GM12872 (cell line): Measurements from ENCODE around the gene TMEM135.

Experiments used
- CTCF ChIP-seq: IDR thresholded peaks from 3 replicates; pipeline ENCODE4 v1.5.1; 2011; ENCODE audit warnings: low read depth, mild to moderate bottlenecking, low read length, moderate library complexity; ENCODE audit not compliant: insufficient read depth

The TMEM135 gene

GRCh38 chr11:87136236-87136635 lies 98.5 kb downstream of the TMEM135 start:
- TF ChIP-seq CTCF: no peak

- TF ChIP-seq CTCF: no peak
These were observed 100.0 kb downstream of the TMEM135 start for GRCh38 chr11:87137711-87138110.

GRCh38 chr11:87139475-87139874 lies 101.7 kb downstream of the TMEM135 start:
- no peak for TF ChIP-seq CTCF

GRCh38 chr11:87141322-87141721 lies 103.6 kb downstream of the TMEM135 start:
- TF ChIP-seq CTCF: no peak

GRCh38 chr11:87141980-87142514 lies 104.3 kb downstream of the TMEM135 start:
- TF ChIP-seq CTCF: no peak

GRCh38 chr11:87142594-87142993 lies 104.9 kb downstream of the TMEM135 start:
- TF ChIP-seq CTCF: no peak

GRCh38 chr11:87143641-87144040 lies 105.9 kb downstream of the TMEM135 start:
- no peak for TF ChIP-seq CTCF
